ENCODE measurements around the gene SEC22C.
"Not testable (repeated sequence)": the region's sequence is repeated elsewhere in the genome, so short reads cannot be mapped to it uniquely, and the experiment has no call there.

The SEC22C gene

GRCh38 chr3:42579346-42579745 is 2.4 kb downstream of the SEC22C start:
- DNase-seq (ENCODE audit: low spot score), result not testable (repeated sequence)

- no peak for DNase-seq (ENCODE audit: low spot score)
Observed at GRCh38 chr3:42578054-42578453, 3.7 kb downstream of the SEC22C start.

DNA sequence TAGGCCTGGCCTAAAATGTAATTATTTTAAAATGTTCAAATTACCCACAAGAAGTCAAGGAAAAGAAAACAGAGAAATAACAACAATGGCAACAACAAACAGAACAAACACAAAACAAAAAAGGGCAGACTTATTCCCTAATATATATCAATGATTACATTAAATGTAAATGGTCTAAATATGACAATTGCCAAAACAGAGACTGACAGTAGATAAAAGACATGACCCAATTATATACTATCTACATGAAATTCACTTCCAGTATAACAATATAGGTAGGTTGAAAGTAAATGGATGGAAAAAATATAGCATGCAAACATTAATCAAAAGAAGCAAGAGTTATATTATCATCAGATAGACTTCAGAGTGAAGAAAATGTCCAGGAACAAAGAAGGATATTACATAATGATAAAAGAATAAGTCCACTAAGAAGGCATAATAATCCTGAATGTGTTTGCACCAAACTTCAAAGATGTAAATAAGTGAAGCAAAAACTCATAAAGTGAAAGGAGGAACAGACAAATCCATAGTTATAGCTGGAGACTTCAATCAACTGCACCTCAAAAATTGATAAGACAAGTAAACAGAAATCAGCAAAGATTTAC is 6.5 kb downstream of the SEC22C start:
- DNase-seq (ENCODE audit: low spot score), result no peak

DNA sequence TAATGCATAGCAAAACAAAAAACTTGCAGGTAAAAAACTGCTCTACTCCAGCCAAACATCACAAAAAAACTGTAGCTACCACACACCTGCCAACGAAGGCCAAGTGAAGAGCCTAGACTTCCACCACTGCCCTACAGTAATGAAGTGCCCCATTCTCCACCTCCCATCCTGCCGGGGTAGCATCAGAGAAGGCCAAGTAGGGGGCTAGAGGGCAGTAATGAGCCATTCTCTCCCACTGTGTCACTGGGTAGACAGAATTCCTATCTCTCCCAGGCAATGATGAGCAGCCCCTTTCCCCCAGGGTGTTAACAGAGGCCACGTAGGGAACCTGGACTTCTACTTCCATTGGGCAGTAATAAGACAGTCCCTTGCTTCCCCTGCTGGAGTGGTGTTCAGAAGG is 9.5 kb downstream of the SEC22C start:
- DNase-seq (ENCODE audit: low spot score), result peak; percentile 60

DNA sequence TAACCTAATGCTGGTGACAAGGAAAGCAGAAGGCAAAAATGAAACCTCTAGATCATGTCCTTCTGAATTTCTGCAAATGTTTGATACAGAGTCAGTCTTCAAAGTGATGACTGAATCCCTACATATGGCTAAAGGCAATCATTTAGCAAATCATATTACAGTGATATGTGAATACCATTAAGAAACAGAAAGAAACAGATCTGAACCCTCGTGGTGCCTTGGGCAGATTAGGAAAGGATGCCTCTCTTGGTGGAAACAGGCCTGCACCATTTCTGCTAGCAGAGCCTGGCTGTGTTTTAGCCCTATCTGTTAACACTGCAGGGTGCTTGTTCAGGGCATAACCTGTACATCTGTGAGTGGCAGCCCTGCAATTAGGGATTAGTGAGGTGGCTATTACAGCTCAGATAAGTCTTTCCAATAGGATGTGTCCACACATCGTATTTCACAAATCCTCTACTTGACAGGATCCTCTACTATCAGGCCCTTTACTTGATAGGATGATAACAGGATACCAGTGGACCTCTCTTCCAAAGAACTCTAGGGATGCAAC is 12.1 kb downstream of the SEC22C start:
- DNase-seq (ENCODE audit: low spot score), result no peak

DNA sequence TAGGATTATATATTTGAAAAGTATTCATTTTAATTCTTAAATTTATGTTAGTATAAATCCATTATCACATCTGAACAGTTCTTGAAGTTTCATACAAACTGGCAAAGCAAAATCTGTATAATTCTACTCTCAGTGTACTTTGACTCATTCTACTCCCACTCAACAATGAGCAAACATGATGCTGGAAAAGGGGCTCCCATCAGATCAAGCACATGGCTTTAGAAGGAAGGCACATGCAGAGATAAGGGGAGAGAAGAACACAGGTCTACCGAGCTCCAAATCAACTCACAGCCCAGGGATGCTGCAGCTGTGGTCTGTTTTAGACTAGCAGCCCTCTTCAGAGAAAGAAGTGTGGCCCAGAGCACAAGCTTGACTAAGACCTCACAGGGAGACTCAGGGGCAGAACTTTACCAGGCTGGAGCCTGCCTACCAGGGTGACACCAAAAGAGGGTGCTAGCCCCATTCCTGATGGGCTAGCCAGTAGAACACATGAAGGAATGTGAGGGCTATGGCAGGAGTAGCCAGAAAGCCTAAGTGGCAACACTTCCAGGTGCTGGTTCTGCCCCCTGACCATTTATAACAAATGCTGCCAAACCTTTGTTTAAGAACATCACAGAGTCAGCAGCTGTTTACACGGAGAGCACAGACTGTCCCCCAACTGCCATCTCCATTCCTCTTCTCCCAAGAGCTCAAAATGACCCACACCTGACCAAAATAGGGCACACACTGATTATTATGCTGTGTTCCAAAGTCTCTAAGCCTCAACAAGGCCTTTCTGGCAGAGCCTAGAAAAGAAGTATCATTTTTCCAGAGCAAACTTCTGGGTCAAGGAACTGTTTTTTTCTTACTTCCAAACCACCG is 19.5 kb downstream of the SEC22C start:
- peak; percentile 47 for DNase-seq (ENCODE audit: low spot score)

DNA sequence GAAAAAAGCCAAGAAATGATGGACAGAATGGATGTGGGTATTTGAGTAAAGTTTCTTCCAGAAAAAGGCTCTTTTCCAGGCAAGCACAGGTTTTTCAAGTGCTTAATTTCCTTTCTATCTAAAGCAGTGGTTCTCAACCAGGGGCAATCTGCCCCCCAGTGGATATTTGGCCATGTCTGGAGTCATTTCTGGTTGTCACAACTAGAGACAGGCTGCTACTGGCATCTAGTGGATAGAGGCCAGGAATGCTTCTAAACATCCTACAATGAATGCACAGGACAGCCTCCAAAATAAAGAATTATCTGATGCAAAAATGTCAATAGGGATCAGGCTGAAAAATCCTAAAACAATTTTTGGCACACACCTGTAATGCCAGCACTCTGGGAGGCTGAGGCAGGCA is 23.9 kb downstream of the SEC22C start:
- no peak for DNase-seq (ENCODE audit: low spot score)

DNA sequence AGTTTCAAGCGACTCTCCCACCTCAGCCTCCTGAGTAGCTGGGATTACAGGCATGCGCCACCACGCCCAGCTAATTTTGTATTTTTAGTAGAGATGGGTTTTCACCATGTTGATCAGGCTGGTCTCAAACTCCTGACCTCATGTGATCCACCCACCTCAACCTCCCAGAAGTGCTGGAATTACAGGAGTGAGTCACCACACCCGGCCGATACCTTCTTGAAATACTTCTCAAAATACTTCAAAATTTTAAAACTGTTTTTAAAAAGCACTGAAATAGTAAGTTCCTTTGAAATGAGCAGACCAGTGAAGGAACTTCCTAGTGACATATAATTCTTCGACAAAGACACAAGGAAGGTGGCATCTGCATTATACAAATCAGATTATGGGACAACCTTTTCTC is 24.9 kb downstream of the SEC22C start:
- DNase-seq (ENCODE audit: low spot score), result not testable (repeated sequence)

DNA sequence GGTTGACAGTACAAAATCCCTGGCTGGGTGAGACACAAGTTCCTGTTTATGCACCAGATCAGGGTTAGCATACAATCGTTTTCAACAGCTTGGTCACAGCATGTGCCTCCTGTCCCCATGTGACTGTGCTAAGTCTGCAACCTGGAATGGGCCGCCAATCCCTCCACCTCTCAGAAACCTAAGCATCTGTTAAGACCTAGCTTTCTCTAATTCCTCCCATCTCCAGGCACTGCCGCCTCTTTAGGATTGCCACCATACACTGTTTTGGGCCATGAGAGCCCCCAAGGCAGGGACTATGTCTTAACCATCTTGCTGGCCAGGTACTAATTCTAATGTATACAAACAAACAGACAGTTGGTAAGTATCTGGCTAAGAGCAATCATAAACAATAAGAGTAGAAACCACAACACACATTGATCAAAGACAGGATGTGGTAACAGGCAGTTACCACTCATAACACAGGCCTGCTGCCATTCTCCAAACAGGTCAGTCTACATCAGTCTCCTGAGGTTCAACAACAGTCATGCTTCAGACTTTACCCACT is 25.6 kb downstream of the SEC22C start:
- DNase-seq (ENCODE audit: low spot score), result peak; percentile 53

DNA sequence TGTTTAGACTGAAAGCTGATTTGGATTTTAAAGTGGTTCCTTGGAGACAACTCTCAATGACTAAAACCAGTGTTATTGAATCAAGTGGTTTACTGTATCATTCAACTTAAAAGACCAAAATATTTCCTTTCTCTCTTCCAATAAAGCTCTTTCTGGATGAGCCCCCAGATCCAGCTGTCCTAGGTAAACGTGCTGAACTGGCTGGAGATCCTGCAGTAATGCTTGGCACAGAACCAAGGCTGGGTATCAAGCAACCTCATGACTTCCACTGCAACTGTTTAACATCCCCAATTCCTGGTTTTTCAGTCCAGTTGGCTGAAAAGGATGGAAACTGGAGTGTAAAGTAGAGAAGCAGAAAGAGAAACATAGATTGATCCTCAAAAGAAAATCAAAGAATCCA is 28.9 kb downstream of the SEC22C start:
- no peak for DNase-seq (ENCODE audit: low spot score)

DNA sequence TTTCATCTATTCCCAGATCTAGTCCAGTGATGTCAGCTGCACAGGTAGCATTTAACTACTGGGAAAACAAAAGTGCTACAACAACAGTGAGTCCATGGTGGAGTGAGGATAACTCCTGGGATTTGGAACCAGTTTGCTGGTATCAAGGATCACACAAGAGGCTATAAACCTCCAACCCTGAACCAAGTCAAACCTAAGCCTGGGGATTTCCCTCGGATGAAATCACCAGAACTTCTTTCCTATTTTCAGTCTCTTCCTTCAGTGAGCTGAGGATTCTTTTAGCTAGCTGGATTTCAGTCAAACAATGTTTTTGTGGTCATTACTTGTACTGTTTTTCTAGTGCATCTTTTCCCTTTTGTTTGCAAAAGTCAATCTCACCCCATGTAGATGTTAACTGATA is 31.5 kb downstream of the SEC22C start:
- no peak for DNase-seq (ENCODE audit: low spot score)

DNA sequence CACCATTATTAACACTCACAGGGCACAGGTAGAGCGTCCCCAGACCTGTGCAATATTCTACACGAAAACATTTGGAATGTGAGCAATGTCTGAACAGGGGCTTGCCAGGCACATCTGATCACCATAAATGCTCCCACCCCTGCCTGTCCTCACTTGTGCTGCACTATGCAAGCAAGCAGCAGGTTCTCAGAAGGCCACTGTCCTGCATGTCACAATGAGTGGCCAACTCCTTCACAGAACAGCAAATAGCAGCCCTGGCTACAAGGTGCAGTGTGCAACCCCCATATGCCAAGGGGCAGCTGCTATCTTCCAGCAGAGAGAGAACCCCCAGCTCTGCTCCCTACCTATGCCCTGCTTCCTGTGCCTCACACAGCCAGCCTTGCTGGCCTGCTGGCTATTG is 32.6 kb downstream of the SEC22C start:
- no peak for DNase-seq (ENCODE audit: low spot score)

DNA sequence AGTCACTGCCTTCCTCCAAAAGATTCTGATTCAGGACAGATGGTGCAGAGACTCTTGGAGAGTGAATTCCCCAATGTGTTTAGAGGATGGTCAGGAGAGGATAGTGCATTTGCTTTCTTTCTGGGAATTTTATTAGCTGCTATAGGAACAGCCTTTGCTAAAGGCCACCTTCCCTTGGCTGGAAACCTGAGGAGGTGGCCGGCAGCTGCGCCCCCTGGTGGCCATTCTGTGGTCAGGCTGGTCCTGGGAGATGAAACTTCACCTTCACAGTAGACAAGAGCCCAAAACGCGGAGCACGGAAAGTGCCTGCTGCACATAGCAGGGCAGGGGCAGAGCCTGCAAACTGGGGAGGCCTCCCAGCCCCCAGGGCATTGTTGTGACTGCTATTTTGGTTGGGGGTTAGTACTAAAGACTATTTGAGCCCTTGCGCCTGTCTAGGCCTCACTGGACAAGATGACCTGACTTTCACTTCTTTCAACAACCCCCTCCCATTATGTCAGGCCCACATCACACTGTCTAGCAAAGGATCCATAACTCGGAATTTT is 34.3 kb downstream of the SEC22C start:
- peak; percentile 78 for DNase-seq (ENCODE audit: low spot score)

- no peak for DNase-seq (ENCODE audit: low spot score)
Observed at GRCh38 chr3:42546691-42547213, 35.0 kb downstream of the SEC22C start.

DNA sequence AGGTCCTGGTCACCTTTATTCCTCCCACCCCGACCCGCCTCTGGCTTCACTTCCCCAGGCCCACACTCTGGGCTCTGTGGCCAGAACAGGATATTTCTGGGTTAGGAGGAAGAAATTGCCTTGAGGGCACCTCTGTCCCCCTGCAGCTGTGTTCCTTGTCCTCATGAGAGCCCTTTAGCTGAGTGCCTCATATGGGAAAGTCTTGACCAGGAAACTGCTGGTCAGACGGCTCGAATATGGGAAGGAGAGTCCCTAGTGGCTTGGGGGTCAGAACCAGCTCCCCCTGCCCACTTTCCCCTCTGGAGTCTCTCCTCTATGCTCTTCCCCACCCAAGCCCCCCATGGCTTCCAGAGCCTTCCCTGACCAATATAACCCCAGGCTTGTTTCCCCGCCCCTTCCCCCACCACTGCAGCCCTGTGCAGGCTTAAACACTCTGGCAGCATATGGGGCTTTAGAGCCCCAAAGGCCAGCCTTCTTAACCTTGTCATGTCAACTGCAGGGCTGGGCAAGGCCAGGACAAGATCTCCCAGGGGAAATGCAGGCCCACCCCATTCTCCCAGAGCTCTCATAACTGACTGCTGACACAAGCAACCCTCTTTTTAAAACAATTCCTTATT is 36.4 kb downstream of the SEC22C start:
- DNase-seq (ENCODE audit: low spot score), result no peak

- DNase-seq (ENCODE audit: low spot score), result peak; percentile 31
Observed at GRCh38 chr3:42544492-42545283, 37.1 kb downstream of the SEC22C start.

- DNase-seq (ENCODE audit: low spot score), result no peak
Observed at GRCh38 chr3:42541079-42541478, 40.7 kb downstream of the SEC22C start.

DNA sequence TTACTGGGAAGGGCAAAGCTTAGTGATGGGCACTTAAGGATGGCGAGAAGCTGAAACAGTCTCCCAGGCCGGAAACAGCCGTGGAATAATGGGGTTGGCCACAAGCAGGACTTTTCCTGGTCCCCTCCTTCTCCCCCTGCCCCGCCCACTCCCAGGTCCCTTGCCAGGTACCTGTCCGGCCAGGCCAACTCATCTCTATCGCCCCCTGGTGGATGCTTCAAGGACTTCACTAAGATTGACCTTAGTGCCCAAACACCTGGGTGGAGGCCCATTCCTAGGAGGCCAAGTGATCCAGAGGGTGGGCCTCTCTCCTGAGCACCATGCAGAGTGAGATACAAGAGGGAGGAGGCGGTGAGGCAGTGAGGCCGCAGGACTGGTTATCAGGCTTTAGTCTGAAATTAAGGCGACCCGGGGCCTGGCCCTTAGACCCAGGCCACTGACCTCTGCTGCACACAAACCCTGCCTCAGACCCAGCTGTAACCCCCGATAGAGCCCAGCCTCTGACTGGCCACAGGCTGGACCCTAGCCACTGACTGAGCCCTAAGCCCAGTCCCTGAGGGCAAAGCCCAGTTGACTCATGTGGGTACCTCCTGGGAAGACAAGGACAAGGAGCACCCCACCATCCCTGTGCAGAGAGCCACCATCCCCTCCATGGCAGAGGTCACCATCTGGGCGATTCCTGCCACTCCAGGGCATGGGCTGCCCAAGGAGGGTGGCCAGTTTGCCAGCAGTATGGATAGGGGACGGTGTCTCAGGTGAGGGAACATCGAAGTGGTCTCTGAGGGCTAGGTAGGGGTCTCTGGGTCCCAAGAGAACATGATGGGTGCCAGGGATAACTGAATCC is 41.7 kb downstream of the SEC22C start:
- DNase-seq (ENCODE audit: low spot score), result peak; percentile 30

GRCh38 chr3:42537350-42537749 is 44.4 kb downstream of the SEC22C start:
- no peak for DNase-seq (ENCODE audit: low spot score)

Data from Ammon's horn (tissue), 1 donor.